HG03039 (cell line): ENCODE results near the gene GAL3ST3.
"Not testable (repeated sequence)": the region's sequence is repeated elsewhere in the genome, so short reads cannot be mapped to it uniquely, and the experiment has no call there.

Source experiments
- ATAC-seq: cut with Tn5 transposase; IDR thresholded peaks from one replicate; pipeline ENCODE4 v1.9.1; 2021; ENCODE audit warnings: mild to moderate bottlenecking, moderate library complexity; ENCODE audit not compliant: unreplicated experiment

GAL3ST3 gene

DNA sequence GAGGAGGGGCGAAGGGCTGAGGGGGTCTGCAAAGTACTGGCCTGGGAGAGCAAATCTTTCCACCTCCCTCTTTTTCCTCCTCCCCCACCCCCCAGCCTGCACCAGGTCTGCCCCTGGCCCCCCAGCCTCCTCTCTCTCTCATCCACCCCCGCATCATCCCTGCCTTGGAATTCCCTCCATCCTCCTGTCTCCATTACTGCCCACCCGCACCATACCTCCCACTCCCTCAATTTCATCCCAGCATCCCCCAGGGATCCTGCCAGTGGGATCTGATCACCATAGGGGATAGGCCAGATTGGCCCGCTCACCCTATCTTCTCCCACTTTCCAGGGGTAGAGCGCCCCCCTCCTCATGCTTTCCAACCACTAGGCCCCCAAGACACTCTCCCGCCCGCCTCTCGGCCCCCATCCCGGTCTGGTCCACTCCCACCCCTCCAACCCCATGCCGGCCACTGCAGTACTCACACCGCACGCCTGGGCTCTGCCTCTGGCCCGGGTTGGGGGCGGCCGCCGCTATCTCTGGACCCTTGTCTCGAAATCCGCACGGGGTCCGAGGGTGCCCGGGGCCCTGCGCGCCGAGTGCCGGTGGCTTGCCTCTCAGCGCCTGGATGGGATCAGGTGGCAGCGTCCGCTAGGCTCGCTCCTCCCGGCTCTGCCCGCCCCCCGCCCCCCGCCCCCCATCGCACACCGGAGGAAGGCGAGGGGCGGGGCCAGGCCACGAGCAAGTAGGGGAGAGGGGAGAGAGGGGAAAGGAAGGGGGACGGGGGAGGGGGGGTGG lies at the start of gene GAL3ST3:
Gene GAL3ST3 (minus strand): TSS at position 615 of the 777 bp plus-strand sequence. CDS start 3,746 bp downstream, outside the sequence.
- ATAC-seq = no peak

- ATAC-seq = not testable (repeated sequence)
Observed at GRCh38 chr11:66092125-66092524, 43.2 kb upstream of the GAL3ST3 start.

- no peak for ATAC-seq
Observed at GRCh38 chr11:66090288-66090687, 41.3 kb upstream of the GAL3ST3 start.

DNA sequence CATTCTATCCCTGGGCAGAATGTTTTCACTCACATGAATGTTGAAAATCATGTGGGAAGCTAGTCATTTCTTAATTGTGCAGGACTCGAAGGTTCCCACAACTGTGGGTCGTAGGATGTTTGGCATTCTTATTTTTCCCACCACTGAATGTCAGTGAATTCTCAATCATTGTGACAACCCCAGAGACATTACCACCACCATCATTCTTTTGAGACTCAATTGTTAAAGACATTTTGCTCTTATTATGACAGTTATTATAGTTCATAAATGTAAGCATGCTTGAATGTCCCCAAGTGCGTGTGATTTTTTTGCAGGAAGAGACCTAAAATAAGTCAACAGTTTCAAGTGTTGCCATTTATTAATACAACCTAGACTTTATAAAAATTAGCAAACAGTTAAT lies 40.1 kb upstream of the GAL3ST3 start:
- no peak for ATAC-seq

DNA sequence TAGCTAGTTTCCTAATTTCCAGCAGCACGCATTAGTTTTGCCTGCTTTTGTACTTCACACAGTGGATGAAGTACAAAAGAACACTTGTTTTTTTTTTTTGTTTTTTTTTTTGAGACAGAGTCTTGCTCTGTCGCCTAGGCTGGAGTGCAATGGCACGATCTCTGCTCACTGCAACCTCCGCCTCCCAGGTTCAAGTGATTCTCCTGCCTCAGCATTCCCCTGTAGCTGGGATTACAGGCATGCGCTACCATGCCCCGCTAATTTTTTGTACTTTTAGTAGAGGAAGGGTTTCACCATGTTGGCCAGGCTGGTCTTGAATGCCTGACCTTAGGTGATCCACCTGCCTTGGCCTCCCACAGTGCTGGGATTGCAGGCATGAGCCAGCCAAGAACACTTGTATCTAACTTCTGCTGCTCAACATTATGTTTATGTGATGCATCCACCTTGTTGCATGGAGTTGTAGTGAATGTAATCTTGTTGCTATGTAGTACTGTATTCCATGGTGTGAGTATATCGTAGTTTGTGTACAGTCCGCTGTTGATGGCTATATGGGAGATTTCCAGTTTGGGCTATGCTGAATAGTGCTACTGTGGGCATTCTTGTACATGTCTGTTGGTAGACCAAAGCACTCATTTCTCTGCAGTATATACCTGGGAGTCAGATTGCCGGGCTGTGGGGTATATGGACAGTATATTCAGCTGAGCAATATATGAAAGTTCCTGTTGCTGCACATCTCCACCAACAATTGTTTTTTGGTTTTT lies 38.4 kb upstream of the GAL3ST3 start:
- ATAC-seq = no peak

GRCh38 chr11:66084821-66085475 lies 36.0 kb upstream of the GAL3ST3 start:
- ATAC-seq = no peak

DNA sequence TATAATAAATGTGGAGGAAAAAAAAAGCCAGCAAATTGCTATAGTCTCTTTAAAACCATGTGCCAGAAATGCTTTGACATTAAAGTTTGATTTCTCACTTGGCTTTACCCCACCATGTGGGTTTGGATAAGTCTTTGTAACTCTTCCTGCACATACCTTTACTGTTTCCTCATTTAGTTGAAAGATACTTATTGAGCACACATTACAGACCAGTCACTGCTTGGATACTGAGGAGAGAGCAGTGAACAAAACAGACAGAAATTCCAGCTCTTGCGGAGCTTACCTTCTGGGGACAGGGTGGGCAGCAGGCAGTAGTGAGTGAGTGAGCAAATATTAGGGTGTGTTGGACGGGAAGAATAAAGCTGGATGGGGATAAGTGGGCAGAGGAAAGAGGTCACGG lies 34.8 kb upstream of the GAL3ST3 start:
- ATAC-seq = no peak

GRCh38 chr11:66082946-66083698 lies 34.2 kb upstream of the GAL3ST3 start:
- ATAC-seq = no peak

DNA sequence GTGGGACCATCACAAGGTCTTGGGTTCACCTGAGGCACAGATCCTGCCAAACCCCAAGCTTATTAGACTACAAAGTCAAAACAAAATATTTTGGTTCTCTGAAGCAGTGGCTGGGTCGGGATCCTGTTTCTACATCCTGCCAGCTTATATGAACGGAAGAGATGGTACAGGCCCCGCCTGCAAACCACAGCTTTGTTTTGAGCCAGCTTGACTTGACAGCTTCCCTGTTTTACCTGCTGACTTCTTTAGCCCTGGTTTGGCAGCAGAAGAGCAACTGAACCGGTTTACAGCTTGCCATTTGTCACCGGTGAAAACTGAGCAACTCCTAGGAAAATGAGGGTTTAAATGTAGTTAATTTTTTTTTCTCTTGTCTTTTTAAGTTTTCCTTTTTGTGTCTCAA lies 32.5 kb upstream of the GAL3ST3 start:
- ATAC-seq = no peak

- ATAC-seq = no peak
Observed at GRCh38 chr11:66080055-66080817, 31.3 kb upstream of the GAL3ST3 start.

GRCh38 chr11:66078949-66079348 lies 30.0 kb upstream of the GAL3ST3 start:
- ATAC-seq = not testable (repeated sequence)

GRCh38 chr11:66077927-66078326 lies 29.0 kb upstream of the GAL3ST3 start:
- ATAC-seq = no peak

DNA sequence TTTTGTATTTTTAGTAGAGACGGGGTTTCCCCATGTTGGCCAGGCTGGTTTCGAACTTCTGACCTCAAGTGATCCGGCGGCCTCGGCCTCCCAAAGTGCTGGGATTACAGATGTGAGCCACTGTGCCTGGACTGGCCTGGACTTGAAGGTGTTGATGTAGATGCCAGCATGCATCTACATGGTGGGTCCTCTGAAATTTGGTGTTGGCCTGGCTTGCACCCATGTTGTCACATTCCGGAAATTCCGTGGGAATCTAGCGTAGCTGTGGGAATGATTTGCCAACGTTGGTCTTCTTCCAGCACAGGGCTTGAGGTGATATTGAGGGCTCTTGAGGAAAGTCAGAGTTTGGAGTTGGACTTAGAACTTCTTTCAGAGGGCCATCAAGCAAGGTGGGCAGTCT lies 27.6 kb upstream of the GAL3ST3 start:
- no peak for ATAC-seq

DNA sequence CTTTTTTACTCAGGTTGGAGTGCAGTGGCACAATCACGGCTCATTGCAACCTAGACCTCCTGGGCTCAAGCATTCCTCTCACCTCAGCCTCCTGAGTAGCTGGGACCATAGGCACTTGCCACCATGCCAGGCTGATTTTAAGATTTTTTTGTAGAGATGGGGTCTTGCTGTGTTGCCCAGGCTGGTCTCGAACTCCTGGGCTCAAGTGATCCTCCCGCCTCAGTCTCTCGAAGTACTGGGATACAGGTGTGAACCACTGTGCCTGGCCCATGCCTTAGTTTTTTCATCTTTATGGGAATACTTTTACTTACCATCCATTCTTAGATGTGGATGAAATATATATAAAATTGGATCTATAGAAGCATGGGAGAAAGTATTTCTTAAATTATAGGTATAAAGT lies 26.3 kb upstream of the GAL3ST3 start:
- no peak for ATAC-seq

DNA sequence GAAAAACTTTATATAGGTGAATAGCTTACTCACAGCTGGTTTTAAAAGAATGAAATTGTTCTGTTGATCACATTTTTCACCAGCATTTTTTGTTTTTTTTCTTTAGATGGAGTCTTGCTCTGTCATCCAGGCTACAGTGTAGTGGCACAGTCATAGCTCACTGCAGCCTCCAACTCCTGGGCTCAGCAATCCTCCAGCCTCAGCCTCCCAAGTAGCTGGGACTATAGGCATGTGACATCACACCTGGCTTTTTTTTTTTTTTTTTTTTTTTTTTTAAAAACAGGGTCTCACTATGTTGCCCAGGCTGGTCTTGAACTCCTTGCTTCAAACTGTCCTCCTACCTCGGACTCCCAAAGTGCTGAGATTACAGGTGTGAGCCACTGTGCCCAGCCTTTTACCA lies 24.7 kb upstream of the GAL3ST3 start:
- ATAC-seq = no peak

DNA sequence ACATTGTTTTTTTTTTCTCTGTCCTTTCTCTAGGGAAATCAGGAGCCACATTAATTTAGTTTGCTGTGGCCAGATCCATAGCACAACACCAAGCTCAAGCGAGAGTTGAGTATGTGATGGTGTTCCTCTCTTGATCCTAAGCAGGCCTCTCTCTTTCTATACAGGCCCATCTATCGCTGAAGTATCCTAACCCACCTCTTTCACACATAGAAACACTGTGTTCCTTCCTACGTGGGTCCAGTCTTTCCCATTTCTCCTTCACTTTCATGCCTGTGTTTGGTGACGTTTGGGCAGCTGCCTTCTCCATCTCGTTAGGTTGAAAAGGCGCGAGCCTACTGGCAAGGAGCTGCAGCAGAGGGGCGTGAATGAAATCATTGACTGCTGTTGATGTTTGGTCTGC lies 23.6 kb upstream of the GAL3ST3 start:
- no peak for ATAC-seq

DNA sequence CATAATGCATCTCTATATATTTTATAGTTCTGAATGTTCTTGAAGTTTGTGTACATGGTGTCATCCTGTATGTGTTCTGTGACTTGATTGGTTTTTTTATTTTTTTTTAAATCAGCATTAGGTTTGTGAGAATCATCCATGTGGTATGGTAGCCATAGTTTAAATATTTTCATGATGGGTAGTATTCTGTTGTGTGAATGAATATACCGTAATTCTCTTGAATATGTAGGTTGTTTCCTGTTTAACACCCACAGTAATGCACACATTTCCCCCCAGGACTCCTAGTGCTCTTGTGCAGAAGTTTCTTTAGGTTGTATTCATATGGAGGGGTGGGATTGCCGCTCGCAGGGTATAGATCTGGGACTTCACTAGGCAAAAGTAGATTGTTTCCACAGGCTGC lies 23.1 kb upstream of the GAL3ST3 start:
- no peak for ATAC-seq

- ATAC-seq = no peak
Observed at GRCh38 chr11:66071381-66071801, 22.4 kb upstream of the GAL3ST3 start.

DNA sequence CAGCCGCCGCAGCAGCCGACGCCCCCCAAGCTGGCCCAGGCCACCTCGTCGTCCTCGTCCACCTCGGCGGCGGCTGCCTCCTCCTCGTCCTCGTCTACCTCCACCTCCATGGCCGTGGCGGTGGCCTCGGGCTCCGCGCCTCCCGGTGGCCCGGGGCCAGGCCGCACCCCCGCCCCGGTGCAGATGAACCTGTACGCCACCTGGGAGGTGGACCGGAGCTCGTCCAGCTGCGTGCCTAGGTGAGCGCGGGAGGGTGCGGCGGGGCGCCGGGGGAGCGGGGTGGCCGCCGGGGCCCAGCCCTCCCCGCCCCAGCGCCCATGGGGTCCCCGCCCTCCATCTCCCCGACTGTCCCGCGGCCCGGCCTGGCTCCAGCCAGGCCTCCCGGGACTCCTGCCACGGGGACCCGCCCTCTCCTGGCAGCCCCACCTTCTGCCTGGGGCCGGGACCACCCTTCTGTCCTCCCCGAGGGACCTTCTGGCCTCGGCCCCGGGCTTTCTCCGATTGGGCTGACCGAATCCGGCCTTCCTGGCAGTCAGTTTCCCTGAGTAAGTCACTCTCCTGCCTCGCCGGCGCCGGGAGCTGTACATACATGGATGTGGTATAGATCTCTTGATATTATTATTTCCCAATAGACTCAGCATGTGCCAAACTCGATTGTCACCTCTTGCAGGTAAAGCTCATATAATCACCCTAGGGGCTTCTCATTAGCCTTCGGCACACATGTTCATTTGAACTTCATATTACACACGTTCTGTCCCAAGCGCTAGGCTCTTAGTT lies 21.8 kb upstream of the GAL3ST3 start:
- peak; percentile 8 for ATAC-seq
